GM12801 (cell line): ENCODE measurements around the gene PNKD.

Experiments
- TF ChIP-seq, protein P1 (sequence below): IDR thresholded peaks from one replicate; pipeline ENCODE4 v1.5.1; 2011; ENCODE audit warnings: control low read depth; ENCODE audit not compliant: insufficient read length; ENCODE audit errors: extremely low read depth

Gene PNKD

DNA sequence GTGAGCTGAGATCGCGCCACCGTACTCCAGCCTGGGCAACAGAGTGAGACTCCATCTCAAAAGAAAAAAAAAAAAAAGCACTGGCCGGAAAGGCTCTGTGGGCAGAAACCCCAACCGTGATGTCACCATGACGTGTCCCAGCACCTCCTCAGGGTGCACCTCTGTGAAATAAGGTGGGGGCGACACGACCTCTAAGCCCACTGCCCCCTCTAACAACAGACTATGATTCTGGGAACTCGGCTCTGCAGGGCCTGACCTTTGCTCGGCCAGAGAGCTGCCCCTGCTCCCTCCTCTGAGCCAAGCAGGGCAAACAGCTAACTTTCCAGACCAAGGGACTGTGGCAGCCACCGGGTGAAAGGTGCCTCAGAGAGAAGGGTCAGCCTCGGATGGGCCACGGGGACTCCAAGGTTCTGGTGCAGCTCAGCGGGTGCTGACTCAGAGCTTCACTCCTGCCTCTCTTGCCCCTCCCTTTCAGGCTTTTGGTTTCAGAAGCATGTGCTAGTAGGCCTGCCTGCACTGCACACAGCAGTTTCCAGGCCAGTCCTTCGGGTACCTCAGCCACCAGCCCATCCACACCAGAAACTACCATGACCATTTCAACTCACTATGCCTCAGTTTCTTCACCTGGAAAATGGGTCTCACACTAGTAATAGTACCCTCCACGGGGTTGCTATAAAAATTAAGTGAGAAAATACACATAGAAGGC lies 13.9 kb downstream of the PNKD start:
- TF ChIP-seq, protein P1, sequence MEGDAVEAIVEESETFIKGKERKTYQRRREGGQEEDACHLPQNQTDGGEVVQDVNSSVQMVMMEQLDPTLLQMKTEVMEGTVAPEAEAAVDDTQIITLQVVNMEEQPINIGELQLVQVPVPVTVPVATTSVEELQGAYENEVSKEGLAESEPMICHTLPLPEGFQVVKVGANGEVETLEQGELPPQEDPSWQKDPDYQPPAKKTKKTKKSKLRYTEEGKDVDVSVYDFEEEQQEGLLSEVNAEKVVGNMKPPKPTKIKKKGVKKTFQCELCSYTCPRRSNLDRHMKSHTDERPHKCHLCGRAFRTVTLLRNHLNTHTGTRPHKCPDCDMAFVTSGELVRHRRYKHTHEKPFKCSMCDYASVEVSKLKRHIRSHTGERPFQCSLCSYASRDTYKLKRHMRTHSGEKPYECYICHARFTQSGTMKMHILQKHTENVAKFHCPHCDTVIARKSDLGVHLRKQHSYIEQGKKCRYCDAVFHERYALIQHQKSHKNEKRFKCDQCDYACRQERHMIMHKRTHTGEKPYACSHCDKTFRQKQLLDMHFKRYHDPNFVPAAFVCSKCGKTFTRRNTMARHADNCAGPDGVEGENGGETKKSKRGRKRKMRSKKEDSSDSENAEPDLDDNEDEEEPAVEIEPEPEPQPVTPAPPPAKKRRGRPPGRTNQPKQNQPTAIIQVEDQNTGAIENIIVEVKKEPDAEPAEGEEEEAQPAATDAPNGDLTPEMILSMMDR = no peak

DNA sequence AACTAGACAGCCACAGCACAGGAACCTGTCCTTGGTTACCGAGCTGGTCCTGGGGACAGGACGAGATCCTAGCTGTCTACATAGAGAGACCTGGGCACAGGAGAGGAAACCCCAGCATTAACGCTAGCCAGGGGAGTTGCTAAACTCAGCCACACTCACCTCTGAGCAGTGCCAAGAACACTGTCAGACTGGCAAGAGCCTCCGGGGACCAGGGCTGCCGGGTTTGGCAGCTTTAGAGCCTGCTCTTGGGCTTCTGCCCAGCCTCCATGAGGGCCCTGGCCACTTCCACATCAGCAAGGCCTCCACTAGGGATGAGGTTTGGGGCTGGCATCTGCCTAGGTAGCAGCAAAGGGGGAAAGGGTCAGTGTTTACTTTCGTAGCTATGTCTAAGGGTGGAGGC lies 15.3 kb downstream of the PNKD start:
- TF ChIP-seq, protein P1 = no peak

DNA sequence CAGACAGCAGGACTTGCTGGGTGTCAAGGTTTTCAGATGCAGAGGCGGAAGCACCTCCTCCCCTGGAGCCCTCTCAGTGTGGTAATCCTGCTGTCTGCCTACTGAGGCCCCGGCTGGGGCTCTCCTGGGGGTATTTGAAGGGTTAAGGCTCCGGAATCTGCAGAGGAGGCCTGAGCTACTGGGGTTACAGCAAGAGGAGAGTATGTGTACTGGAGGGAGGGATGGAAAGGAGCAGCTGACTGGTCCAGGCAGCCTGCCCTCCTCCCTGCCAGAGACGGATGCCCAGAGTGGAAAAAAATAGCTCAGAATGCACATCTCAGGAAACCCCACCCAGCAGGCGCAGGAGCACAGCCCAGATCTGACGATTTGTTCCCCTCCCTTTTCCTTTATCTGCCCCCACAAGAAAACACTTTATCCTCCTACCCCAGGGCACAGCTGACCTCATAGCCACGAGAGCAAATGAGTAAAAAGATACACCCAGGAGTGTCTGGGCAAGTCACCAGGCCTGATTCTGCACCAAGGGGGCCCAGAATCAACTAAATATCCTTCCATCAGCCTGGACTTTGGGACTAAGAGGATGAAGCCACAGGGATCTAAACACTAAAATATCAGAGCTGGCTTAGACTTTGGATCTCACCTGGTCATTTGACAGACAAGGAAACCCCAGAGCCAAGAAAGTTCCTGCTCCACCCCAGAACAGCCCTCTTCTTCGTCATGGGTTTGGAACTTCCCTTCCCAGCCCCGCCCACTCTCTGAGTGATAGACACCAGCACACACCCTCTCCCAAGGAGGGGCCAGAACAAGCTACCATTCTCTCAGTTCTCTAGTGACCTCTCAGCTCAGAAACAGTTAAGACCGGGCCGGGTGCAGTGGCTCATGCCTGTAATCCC lies 16.5 kb downstream of the PNKD start:
- TF ChIP-seq, protein P1 = no peak

DNA sequence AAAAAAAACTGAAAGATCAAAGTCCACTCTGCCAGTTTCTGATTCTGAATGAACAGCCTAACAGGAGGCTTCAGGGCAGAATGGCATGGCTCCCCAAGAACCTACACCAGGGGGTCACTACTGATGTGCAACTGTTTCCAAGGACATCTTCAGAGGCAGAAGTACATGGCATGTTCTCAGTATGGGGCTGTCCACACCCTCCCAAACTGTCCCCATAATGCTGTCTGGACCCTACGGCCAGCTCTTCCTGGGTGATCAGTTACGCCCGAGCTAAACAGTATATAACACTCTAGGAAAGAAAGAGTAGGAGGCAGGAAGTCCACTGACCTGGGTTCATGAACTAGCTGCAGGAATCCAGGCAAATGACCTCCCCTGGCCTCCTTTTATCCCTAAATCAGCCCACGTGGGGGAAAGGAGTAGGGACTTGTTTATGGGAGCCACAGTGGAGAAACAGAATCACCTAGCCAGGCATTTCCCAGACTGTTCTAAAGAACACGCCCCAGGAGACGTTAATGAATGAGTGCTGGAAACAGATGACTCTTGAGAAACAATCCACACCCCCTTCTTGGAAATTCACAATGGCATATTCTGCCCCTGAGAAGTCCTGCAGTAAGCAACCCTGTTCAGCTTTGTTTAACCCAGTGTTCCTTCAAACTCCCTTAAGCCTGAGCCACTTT lies 19.5 kb downstream of the PNKD start:
- TF ChIP-seq, protein P1 = no peak

DNA sequence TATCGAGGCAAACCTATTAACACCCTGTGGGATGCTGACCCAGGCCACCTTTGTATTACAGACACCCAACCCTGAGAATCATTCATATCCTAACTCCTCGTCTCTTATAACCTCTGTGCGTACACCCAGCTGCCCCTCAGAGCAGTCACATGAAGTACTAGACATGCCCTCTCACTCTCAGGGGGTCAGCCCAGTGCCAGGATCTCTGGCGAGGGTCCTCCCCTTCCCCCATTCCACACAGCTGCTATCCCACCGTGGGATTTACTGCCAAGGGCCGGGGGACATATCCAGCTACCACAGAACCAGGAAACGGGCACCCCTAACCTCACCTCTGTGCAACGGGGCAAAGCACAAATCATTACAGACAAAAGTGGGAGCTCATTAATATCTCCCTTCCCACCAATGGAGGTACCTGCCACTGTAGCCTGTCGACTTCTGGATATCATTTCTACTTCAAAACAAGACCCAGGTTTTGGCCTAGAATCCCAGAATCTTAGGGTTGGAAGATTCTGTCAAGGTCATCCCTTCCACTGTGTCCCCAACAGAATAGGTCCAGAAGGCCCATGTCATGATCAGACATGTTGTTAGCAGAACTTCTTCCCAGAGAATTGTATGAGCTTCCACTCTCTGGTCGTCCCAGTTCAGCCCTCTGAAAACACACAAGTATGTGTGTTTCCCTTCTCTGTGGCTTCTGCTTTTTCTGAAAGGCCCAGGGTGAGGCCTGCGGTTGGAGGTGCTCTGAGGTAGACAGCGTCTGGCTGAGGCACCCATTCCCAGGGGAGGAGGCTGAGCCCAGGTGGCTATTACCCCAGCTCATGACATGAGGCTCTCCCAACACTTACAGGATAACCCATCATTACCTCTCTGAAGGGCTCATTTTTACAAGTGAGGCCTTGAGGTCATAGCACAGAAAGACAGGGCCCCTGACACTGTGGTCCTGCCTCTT lies 20.3 kb downstream of the PNKD start:
- TF ChIP-seq, protein P1 = no peak

DNA sequence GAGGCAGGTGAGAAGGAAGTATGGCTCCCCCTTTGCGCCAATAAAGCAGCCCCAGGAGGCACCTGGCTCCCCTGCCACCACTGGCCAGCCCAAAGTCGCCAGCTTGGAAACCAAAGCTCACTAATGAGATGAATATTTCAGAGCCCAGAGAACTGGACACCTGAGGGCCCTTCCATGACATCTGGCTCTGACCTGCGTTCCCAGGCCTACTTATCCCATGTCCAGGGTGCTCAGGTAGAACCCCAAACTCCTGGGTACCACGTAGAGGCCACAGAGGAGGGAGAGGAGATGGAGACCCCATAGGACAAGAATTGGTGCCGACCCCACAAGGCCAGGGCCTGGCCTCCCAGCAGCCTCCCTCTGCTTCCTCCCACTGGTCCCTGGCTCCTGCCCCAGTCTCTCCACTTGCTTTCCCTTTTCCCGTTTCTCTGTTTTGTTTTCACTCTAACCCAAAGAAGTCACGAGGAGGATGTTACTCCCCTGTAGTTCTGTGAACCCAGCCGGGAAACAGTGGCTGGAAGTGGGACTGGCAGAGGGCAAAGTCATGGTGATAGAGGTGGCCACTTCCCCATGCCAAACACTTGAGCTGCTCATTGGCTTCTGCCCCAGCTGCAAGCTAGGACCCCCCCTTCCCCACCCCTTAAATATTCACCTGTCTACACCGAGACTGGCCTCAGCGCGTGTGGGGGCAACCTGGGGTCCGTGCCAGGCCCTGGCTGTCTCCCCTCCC lies 21.2 kb downstream of the PNKD start:
- TF ChIP-seq, protein P1 = no peak
